ENCODE data around the gene HSDL1. TPM values are rescaled to one million over a fixed set of nuclear protein-coding genes. Genes with fewer than 3 reads are reported as not detected.

Gene HSDL1
- total RNA-seq, 3 donors from 2014 or later (not counting 1 experiment from before 2014, with no cell fraction given) = 11.2 to 15.3 (median 13.5) TPM

DNA sequence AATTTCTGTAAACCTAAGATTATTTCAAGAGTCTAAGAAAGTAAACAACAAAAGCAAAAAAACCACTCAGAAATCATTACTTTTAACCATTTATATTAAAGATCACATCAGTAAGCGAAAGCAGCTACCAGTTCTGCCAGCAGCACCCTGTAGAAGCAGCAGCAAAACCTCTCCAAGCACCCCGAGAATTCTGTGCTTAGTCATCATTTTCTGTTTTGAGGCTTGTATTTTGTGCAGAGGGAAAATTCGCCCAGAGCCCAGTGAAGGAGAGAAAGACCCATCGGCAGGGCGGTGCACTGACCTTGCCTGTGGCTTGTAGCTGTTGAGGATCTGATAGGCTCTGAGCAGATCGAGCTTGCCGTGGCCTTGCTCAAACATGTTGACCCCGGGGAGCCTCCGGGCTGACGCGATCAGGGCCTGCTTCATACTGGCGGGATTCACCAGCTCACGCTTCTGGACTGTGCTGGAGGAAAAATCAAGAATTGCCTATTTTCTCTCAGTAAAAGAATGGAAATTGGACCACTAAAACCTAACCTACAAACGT, 63.5 kb downstream of the HSDL1 start:
- Mint-ChIP-seq H3K4me1 (peaks cover 15 to 43% of the 10 kb centered on the region in 2 donors), H3K36me3 (peaks cover 10% of the 10 kb centered on the region), H3K9me3 (no peaks in the 10 kb centered on the region), H3K4me3 (no peak overlapping the region), H3K27ac (no peak overlapping the region), H3K27me3 (ENCODE audit: low read depth in 2 of 2) (no peaks in the 10 kb centered on the region)
- H3K4me1 ChIP-seq (ENCODE audit: control insufficient read depth, insufficient read depth, low read length) = peaks cover 12% of the 10 kb centered on the region
- H3K4me3 ChIP-seq (ENCODE audit: low read length) = no peak overlapping the region
- DNase-seq (no peak), ATAC-seq (no peak)
- H3K27ac ChIP-seq (ENCODE audit: low read length) = no peak overlapping the region
- intact Hi-C loops (cut with micrococcal nuclease) = no loop called here
- WGBS (ENCODE audit: insufficient coverage) = 88% methylated on average over 14 of the region's 14 CpGs
- no peaks in the 10 kb centered on the region for H3K27me3 ChIP-seq (ENCODE audit: control insufficient read depth, insufficient read depth, low read length)
- H3K36me3 ChIP-seq (ENCODE audit: control insufficient read depth, insufficient read depth, low read length) = peaks cover 58% of the 10 kb centered on the region
- TF ChIP-seq, protein P1, sequence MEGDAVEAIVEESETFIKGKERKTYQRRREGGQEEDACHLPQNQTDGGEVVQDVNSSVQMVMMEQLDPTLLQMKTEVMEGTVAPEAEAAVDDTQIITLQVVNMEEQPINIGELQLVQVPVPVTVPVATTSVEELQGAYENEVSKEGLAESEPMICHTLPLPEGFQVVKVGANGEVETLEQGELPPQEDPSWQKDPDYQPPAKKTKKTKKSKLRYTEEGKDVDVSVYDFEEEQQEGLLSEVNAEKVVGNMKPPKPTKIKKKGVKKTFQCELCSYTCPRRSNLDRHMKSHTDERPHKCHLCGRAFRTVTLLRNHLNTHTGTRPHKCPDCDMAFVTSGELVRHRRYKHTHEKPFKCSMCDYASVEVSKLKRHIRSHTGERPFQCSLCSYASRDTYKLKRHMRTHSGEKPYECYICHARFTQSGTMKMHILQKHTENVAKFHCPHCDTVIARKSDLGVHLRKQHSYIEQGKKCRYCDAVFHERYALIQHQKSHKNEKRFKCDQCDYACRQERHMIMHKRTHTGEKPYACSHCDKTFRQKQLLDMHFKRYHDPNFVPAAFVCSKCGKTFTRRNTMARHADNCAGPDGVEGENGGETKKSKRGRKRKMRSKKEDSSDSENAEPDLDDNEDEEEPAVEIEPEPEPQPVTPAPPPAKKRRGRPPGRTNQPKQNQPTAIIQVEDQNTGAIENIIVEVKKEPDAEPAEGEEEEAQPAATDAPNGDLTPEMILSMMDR (IDR thresholded peaks at IDR 0.05) = no peak
- no peaks in the 10 kb centered on the region for H3K9me3 ChIP-seq (ENCODE audit: control insufficient read depth, insufficient read depth, low read length)

DNA sequence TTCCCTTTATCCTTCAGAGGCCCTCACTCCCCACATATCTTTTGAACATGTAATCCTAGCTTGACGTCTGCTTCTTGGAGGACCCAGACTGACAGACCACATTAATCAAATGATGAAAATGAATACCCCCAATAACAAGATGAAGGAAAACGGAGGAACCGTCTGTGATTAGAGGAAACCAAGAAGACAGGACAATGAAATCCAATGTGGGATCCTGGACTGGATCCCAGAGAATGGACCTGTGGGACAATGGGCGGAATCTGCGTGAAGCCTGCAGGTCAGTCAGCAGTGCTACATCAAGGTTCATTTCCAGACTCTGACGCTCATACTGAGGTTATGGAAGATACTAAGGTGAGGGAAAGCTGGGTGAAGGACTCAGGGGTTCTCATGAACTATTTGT, 64.2 kb downstream of the HSDL1 start:
- H3K27me3 Mint-ChIP-seq (ENCODE audit: low read depth in 2 of 2) = no peaks in the 10 kb centered on the region
- H3K36me3 Mint-ChIP-seq = peaks cover 12% of the 10 kb centered on the region
- no peak for DNase-seq
- peaks cover 10 to 44% of the 10 kb centered on the region in 2 donors for H3K4me1 Mint-ChIP-seq
- no peak overlapping the region for H3K4me3 Mint-ChIP-seq
- intact Hi-C loops (cut with micrococcal nuclease) = no loop called here
- H3K27ac ChIP-seq (ENCODE audit: low read length) = no peak overlapping the region
- no peak overlapping the region for H3K27ac Mint-ChIP-seq
- peaks cover 7% of the 10 kb centered on the region for H3K4me1 ChIP-seq (ENCODE audit: control insufficient read depth, insufficient read depth, low read length)
- H3K9me3 Mint-ChIP-seq = no peaks in the 10 kb centered on the region
- H3K9me3 ChIP-seq (ENCODE audit: control insufficient read depth, insufficient read depth, low read length) = no peaks in the 10 kb centered on the region
- no peak for ATAC-seq
- peaks cover 55% of the 10 kb centered on the region for H3K36me3 ChIP-seq (ENCODE audit: control insufficient read depth, insufficient read depth, low read length)
- TF ChIP-seq, protein P1 (IDR thresholded peaks at IDR 0.05) = no peak
- no peaks in the 10 kb centered on the region for H3K27me3 ChIP-seq (ENCODE audit: control insufficient read depth, insufficient read depth, low read length)
- 94% methylated on average over 6 of the region's 6 CpGs for WGBS (ENCODE audit: insufficient coverage)
- no peak overlapping the region for H3K4me3 ChIP-seq (ENCODE audit: low read length)

DNA sequence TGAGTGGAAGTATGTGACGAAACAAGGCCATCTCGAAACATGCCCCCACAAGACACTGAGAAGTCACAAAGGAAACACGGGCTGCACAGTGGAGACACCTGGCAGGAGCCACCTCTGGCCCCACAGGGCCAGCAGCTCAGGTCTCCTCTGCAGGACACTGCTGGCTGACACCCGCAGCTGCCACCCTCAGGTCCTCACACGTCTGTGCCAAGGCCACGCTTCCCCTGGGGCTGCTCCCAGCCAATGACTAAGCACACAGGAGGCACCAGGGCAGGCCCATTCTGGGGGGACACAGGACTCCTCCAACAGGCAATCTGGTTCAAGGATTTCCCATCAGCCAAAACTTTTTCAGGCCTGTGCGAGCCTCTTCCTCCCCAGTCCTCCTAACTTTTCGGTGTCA, 64.6 kb downstream of the HSDL1 start:
- intact Hi-C loops (cut with micrococcal nuclease) = no loop called here
- no peak overlapping the region for H3K4me3 ChIP-seq (ENCODE audit: low read length)
- peaks cover 59% of the 10 kb centered on the region for H3K36me3 ChIP-seq (ENCODE audit: control insufficient read depth, insufficient read depth, low read length)
- ATAC-seq (no peak), DNase-seq (no peak)
- Mint-ChIP-seq H3K27ac (no peak overlapping the region), H3K4me1 (peaks cover 9 to 43% of the 10 kb centered on the region in 2 donors), H3K9me3 (no peaks in the 10 kb centered on the region), H3K27me3 (ENCODE audit: low read depth in 2 of 2) (no peaks in the 10 kb centered on the region), H3K36me3 (peaks cover 17% of the 10 kb centered on the region), H3K4me3 (no peak overlapping the region)
- H3K9me3 ChIP-seq (ENCODE audit: control insufficient read depth, insufficient read depth, low read length) = no peaks in the 10 kb centered on the region
- H3K4me1 ChIP-seq (ENCODE audit: control insufficient read depth, insufficient read depth, low read length) = peaks cover 7% of the 10 kb centered on the region
- no peaks in the 10 kb centered on the region for H3K27me3 ChIP-seq (ENCODE audit: control insufficient read depth, insufficient read depth, low read length)
- TF ChIP-seq, protein P1 (IDR thresholded peaks at IDR 0.05) = no peak
- 90% methylated on average over 8 of the region's 8 CpGs for WGBS (ENCODE audit: insufficient coverage)
- H3K27ac ChIP-seq (ENCODE audit: low read length) = no peak overlapping the region

DNA sequence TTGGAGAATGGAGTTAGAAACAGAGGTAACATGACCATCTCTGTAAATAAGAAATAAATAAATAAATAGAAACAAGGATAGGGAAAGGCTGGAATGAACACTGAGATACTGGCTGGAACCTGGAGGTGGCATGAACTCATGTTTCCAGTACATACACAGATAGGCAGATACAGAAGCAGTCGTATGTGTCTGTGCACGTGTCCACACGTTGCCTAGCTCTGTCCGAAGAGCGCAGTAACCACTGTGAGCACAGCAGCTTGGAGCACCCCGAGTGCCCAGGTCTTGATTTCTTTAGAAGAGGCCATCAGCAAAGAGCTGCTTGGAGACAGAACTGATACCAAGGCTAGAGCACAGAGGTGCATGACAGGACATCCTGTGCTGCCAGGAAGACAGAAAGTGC, 65.3 kb downstream of the HSDL1 start:
- no peaks in the 10 kb centered on the region for H3K27me3 Mint-ChIP-seq (ENCODE audit: low read depth in 2 of 2)
- no peak for DNase-seq
- TF ChIP-seq, protein P1 (IDR thresholded peaks at IDR 0.05) = no peak
- intact Hi-C loops (cut with micrococcal nuclease) = no loop called here
- no peak overlapping the region for H3K4me3 Mint-ChIP-seq
- Histone ChIP-seq H3K4me3 (ENCODE audit: low read length) (no peak overlapping the region), H3K27ac (ENCODE audit: low read length) (no peak overlapping the region), H3K27me3 (ENCODE audit: control insufficient read depth, insufficient read depth, low read length) (no peaks in the 10 kb centered on the region), H3K36me3 (ENCODE audit: control insufficient read depth, insufficient read depth, low read length) (peaks cover 64% of the 10 kb centered on the region), H3K4me1 (ENCODE audit: control insufficient read depth, insufficient read depth, low read length) (no peaks in the 10 kb centered on the region), H3K9me3 (ENCODE audit: control insufficient read depth, insufficient read depth, low read length) (no peaks in the 10 kb centered on the region)
- peaks cover 18% of the 10 kb centered on the region for H3K36me3 Mint-ChIP-seq
- ATAC-seq = no peak
- peaks cover 9 to 43% of the 10 kb centered on the region in 2 donors for H3K4me1 Mint-ChIP-seq
- WGBS (ENCODE audit: insufficient coverage) = 95% methylated on average over 6 of the region's 6 CpGs
- no peaks in the 10 kb centered on the region for H3K9me3 Mint-ChIP-seq
- no peak overlapping the region for H3K27ac Mint-ChIP-seq

Data from natural killer cell (primary cell).